GM23248 (cell line): ENCODE data around the gene PLCB4. TPM values are rescaled to one million over a fixed set of nuclear protein-coding genes. Genes with fewer than 3 reads are reported as not detected.

Source experiments
- DNase-seq: peaks from one replicate; pipeline ENCODE4 v3.0.0-alpha.2; 2015
- H2AFZ ChIP-seq: fragments of 200-600 bp; sonication (generic); 2 replicates; pipeline ENCODE4 v1.6.1; 2016; ENCODE audit warnings: antibody characterized with exemption
- H3F3A ChIP-seq: fragments of 200-600 bp; sonication (generic); 2 replicates; pipeline ENCODE4 v1.6.1; 2016; ENCODE audit warnings: mild to moderate bottlenecking, antibody characterized with exemption, mixed run types; ENCODE audit not compliant: insufficient read depth
- H3K27ac ChIP-seq: fragments of 200-600 bp; sonication (generic); 2 replicates; pipeline ENCODE4 v1.5.1; 2016; ENCODE audit warnings: mild to moderate bottlenecking
- H3K27me3 ChIP-seq: fragments of 200-600 bp; sonication (generic); replicated peaks from 2 replicates; pipeline ENCODE4 v1.6.1; 2016; ENCODE audit warnings: mild to moderate bottlenecking; ENCODE audit not compliant: insufficient read depth
- H3K36me3 ChIP-seq: fragments of 200-600 bp; sonication (generic); 2 replicates; pipeline ENCODE4 v1.6.1; 2016; ENCODE audit warnings: low read depth, mild to moderate bottlenecking
- H3K4me1 ChIP-seq: fragments of 200-600 bp; sonication (generic); 2 replicates; pipeline ENCODE4 v1.6.1; 2016; ENCODE audit warnings: mild to moderate bottlenecking; ENCODE audit not compliant: insufficient read depth
- H3K4me2 ChIP-seq: fragments of 200-600 bp; sonication (generic); one replicate; pipeline ENCODE4 v1.6.1; 2016; ENCODE audit warnings: mild to moderate bottlenecking; ENCODE audit not compliant: unreplicated experiment
- H3K4me3 ChIP-seq: fragments of 200-600 bp; sonication (generic); 2 replicates; pipeline ENCODE4 v1.5.1; 2016; ENCODE audit warnings: mild to moderate bottlenecking
- H3K79me2 ChIP-seq: fragments of 200-600 bp; sonication (generic); 2 replicates; pipeline ENCODE4 v1.6.1; 2016; ENCODE audit warnings: mild to moderate bottlenecking; ENCODE audit not compliant: insufficient read depth
- H3K9ac ChIP-seq: fragments of 200-600 bp; sonication (generic); 2 replicates; pipeline ENCODE4 v1.6.1; 2016; ENCODE audit warnings: mild to moderate bottlenecking
- H3K9me2 ChIP-seq: fragments of 200-600 bp; sonication (generic); 2 replicates; pipeline ENCODE4 v1.6.1; 2016; ENCODE audit warnings: mixed run types, mild to moderate bottlenecking, moderate library complexity; ENCODE audit not compliant: insufficient read depth
- H3K9me3 ChIP-seq: fragments of 200-600 bp; sonication (generic); one replicate; pipeline ENCODE4 v1.6.1; 2017; ENCODE audit warnings: low read depth
- H4K20me1 ChIP-seq: fragments of 200-600 bp; sonication (generic); 2 replicates; pipeline ENCODE4 v1.6.0; 2016; ENCODE audit not compliant: insufficient read depth
- EZH2 ChIP-seq: fragments of 200-600 bp; sonication (generic); IDR thresholded peaks from 2 replicates; pipeline ENCODE4 v1.6.1; 2018; ENCODE audit warnings: antibody characterized with exemption, mild to moderate bottlenecking; ENCODE audit not compliant: insufficient read depth, poor library complexity, severe bottlenecking
- EZH2phosphoT487 ChIP-seq: fragments of 200-600 bp; sonication (generic); IDR thresholded peaks from 2 replicates; pipeline ENCODE4 v1.6.1; 2018; ENCODE audit warnings: antibody characterized with exemption, moderate library complexity, mild to moderate bottlenecking, low read depth; ENCODE audit not compliant: insufficient read depth
- WGBS, 2 experiments: methylation state at CpG; one replicate each; pipeline ENCODE4 v1.1.6; 2015 to 2017; ENCODE audit warnings: low lambda C conversion rate in 2 of 2, low coverage in 1 of 2; ENCODE audit errors: missing lambda C conversion rate in 2 of 2; 5-methylcytosine and 5-hydroxymethylcytosine counted together
- in situ Hi-C: fragments of 300-500 bp; cut with MboI; formaldehyde crosslinking; loops from 2 replicates; pipeline ENCODE4 v1.15.0; 2020
- polyA plus RNA-seq: library from polyadenylated mRNA; unstranded; fragments of >200 nt; fragmentation: Nextera tagmentation; extraction: Ambion mirVana; gene quantifications from 2 replicates; pipeline ENCODE4 v1.2.1, GENCODE V29; 2016
- total RNA-seq: library from RNA; depleted of rRNA; stranded (reverse); fragments of >200 nt; shearing (Covaris generic); gene quantifications from 2 replicates; pipeline ENCODE4 v1.2.3, GENCODE V29; 2014

Gene PLCB4
- total and polyA plus RNA-seq, 2 experiments from 2014 or later = 5.0 to 9.5 TPM

DNA sequence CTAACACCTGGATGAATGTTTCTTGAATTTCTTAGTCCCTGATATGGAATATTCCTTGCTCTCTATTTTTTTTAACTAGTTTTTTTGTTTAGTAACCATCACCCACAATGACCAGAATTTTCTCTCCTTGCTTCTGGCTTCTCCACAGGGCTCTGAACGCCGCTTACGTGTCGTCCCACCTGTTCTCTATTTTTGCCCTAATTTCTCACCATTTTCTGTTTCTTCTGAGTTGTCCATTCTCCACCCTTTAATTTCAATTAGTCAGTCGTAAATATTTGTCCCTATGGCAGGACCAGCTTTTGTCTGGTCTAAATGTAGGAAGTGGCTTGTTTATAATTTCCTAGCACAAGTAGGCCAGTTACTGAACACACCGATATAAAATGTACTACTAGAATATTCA is 52.3 kb downstream of the PLCB4 start:
- Histone ChIP-seq H2AFZ (no peak overlapping the region), H4K20me1 (no peaks in the 10 kb centered on the region), H3F3A (no peaks in the 10 kb centered on the region), H3K4me1 (no peaks in the 10 kb centered on the region), H3K9me2 (no peaks in the 10 kb centered on the region), H3K79me2 (no peaks in the 10 kb centered on the region), H3K36me3 (no peaks in the 10 kb centered on the region), H3K4me3 (no peak overlapping the region), H3K9ac (no peak overlapping the region), H3K27ac (no peak overlapping the region), H3K9me3 (no peaks in the 10 kb centered on the region), H3K4me2 (no peak overlapping the region), H3K27me3 (no peaks in the 10 kb centered on the region)
- WGBS, 2 experiments = 83 to 84% methylated on average over 6 of the region's 6 CpGs
- no peak for TF ChIP-seq EZH2phosphoT487
- TF ChIP-seq EZH2 = no peak
- in situ Hi-C loops = no loop called here
- DNase-seq = no peak

DNA sequence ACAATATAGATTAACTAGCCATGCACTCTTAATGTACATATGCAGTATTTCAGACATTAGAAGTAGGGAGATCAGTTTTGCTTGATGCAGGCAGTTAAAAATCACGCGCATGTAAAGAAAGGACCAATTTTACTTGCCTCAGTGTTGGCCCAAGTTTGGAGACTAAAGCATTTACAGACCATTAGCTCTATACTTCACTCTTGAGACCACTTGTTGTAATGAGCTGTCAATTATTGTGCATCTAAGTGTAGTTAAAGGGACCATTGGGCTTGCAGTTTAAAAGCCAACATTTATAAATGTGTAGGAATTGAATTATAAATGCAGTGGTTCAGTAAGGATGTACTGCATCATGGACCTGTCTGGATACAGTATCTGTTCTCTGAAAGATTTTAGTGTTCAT is 53.7 kb downstream of the PLCB4 start:
- Histone ChIP-seq H3K27ac (no peak overlapping the region), H3K4me3 (no peak overlapping the region), H3K79me2 (no peaks in the 10 kb centered on the region), H3K9me2 (no peaks in the 10 kb centered on the region), H3K9me3 (no peaks in the 10 kb centered on the region), H3K4me2 (no peak overlapping the region), H4K20me1 (no peaks in the 10 kb centered on the region), H3K36me3 (no peaks in the 10 kb centered on the region), H3K9ac (no peak overlapping the region), H3K4me1 (no peaks in the 10 kb centered on the region), H3K27me3 (no peaks in the 10 kb centered on the region), H2AFZ (no peak overlapping the region), H3F3A (no peaks in the 10 kb centered on the region)
- TF ChIP-seq EZH2phosphoT487 = no peak
- no peak for TF ChIP-seq EZH2
- no peak for DNase-seq
- in situ Hi-C loops = no loop called here
- WGBS, 2 experiments = 96% methylated on average over 2 of the region's 2 CpGs

DNA sequence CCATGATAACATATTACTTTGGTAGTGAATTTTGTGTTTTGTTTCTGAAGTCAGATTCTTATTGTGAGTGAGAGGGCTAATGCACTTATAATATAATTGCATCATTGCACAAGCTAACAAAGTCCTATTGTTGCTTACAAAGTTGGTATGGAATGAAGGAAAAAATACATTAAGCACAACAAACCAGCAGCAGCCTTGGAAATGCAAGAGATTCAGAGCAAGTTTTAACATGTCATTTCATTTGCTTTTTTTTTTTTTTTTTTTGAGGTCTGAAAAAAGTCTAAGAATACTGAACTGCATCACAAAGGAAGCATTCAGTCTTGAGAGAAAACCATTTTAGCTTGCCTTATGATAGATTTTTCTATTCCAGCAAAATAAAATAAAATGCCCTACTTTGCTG is 57.6 kb downstream of the PLCB4 start:
- no peaks in the 10 kb centered on the region for H3K27me3 ChIP-seq
- no peak overlapping the region for H3K4me3 ChIP-seq
- H3K4me2 ChIP-seq = no peak overlapping the region
- H3F3A ChIP-seq = no peaks in the 10 kb centered on the region
- no peaks in the 10 kb centered on the region for H3K9me2 ChIP-seq
- TF ChIP-seq EZH2 (no peak), EZH2phosphoT487 (no peak)
- no peak overlapping the region for H2AFZ ChIP-seq
- no peak overlapping the region for H3K27ac ChIP-seq
- no peaks in the 10 kb centered on the region for H3K9me3 ChIP-seq
- H3K9ac ChIP-seq = no peak overlapping the region
- no peaks in the 10 kb centered on the region for H3K79me2 ChIP-seq
- no peak for DNase-seq
- H4K20me1 ChIP-seq = no peaks in the 10 kb centered on the region
- H3K36me3 ChIP-seq = no peaks in the 10 kb centered on the region
- in situ Hi-C loops = no loop called here
- no peaks in the 10 kb centered on the region for H3K4me1 ChIP-seq

DNA sequence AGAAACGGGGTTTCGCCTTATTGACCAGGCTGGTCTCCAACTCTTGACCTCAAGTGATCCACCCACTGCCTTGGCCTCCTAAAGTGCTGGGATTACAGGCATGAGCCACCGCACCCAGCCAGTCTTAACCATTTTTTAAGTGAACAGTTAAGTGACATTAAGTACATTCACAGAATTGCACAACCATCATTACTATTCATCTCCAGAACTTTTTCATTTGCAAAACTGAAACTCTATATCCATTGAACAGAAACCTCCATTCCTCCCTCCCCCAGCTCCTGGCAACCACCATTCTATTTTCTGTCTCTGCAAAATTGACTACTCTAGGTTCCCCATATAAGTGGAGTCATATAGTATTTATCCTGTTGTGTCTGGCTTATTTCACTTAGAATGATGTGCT is 59.7 kb downstream of the PLCB4 start:
- H3K9me2 ChIP-seq = no peaks in the 10 kb centered on the region
- H3K9me3 ChIP-seq = no peaks in the 10 kb centered on the region
- in situ Hi-C loops = no loop called here
- H4K20me1 ChIP-seq = no peaks in the 10 kb centered on the region
- DNase-seq = no peak
- no peaks in the 10 kb centered on the region for H3K79me2 ChIP-seq
- H3K4me3 ChIP-seq = no peak overlapping the region
- no peak for TF ChIP-seq EZH2phosphoT487
- no peak for TF ChIP-seq EZH2
- no peaks in the 10 kb centered on the region for H3K36me3 ChIP-seq
- H3K27ac ChIP-seq = no peak overlapping the region
- H3K4me2 ChIP-seq = no peak overlapping the region
- WGBS, 2 experiments = 87 to 88% methylated on average over 3 of the region's 3 CpGs
- no peak overlapping the region for H2AFZ ChIP-seq
- H3K27me3 ChIP-seq = no peaks in the 10 kb centered on the region
- H3K4me1 ChIP-seq = no peaks in the 10 kb centered on the region
- H3F3A ChIP-seq = no peaks in the 10 kb centered on the region
- no peak overlapping the region for H3K9ac ChIP-seq

DNA sequence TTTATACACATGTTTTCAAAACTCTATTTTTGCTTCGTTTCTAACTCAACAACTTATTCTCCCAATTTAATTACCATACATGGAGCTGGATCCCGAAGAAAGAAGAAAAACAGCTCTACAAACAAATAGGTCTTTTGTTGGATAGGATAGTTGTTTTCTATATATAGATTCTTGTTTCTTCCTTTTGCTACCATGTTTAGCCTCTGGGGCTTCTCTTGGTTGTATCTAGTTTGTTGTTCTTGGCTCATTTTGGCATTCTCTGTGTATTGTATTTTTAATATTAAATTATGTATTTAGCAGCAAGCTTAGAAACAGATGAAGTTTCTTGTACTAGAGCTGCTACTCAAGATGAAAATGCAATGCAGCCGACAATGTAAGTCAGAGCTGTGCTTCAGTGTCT is 60.9 kb downstream of the PLCB4 start:
- no peak overlapping the region for H3K9ac ChIP-seq
- H3K4me3 ChIP-seq = no peak overlapping the region
- H3F3A ChIP-seq = no peaks in the 10 kb centered on the region
- no peaks in the 10 kb centered on the region for H3K79me2 ChIP-seq
- no peak for DNase-seq
- TF ChIP-seq EZH2phosphoT487 = no peak
- no peak for TF ChIP-seq EZH2
- H3K9me3 ChIP-seq = no peaks in the 10 kb centered on the region
- no peak overlapping the region for H3K27ac ChIP-seq
- H3K36me3 ChIP-seq = no peaks in the 10 kb centered on the region
- H2AFZ ChIP-seq = no peak overlapping the region
- no peaks in the 10 kb centered on the region for H3K4me1 ChIP-seq
- no peaks in the 10 kb centered on the region for H3K9me2 ChIP-seq
- H4K20me1 ChIP-seq = no peaks in the 10 kb centered on the region
- WGBS, 2 experiments = 55 to 56% methylated on average over 3 of the region's 3 CpGs
- in situ Hi-C loops = no loop called here
- no peak overlapping the region for H3K4me2 ChIP-seq
- H3K27me3 ChIP-seq = no peaks in the 10 kb centered on the region
